ENCODE measurements around the gene ZNF710.

DNA sequence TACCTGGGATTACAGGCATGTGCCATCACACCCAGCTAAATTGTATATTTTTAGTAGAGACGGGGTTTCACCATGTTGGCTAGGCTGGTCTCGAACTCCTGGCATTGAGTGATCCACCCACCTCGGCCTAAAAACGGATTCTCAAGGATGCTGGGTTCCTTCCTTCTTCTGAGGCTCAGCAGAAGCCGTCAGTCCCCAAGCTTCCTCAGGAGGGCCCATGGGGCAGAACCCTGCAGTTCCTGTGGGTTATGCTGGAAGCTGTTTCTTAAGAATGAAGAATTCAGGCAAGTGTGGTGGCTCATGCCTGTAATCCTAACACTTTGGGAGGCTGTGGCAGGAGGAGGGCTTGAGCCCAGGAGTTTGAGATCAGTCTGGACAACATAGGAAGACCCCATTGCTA, 29.0 kb upstream of the ZNF710 start:
- TF ChIP-seq GATAD1 (CRISPR knock-in tag; IDR thresholded peaks at IDR 0.05) (no peak), ZFAT (CRISPR knock-in tag; conservative IDR thresholded peaks at IDR 0.05) (no peak), FOXJ3 (CRISPR knock-in tag; IDR thresholded peaks at IDR 0.05; ENCODE audit: borderline replicate concordance) (no peak), LBX2 (CRISPR knock-in tag; IDR thresholded peaks at IDR 0.05; ENCODE audit: borderline replicate concordance) (no peak), CBX5 (CRISPR knock-in tag; IDR thresholded peaks at IDR 0.05; ENCODE audit: borderline replicate concordance) (no peak), ZBTB43 (CRISPR knock-in tag; conservative IDR thresholded peaks at IDR 0.05) (no peak)

Measured in HepG2 (cell line).